ENCODE measurements around the gene OR1M1. TPM values are rescaled to one million over a fixed set of nuclear protein-coding genes. Genes with fewer than 3 reads are reported as not detected.

Gene OR1M1
- total RNA-seq, 1 experiment from 2014 or later, result not detected

- Histone ChIP-seq H3K4me2 (ENCODE audit: low read depth, low read length, poor library complexity, severe bottlenecking) (peak overlapping the region; percentile 93), H3K27ac (ENCODE audit: low read length) (no peak overlapping the region), H4K20me1 (ENCODE audit: insufficient read depth, low read depth, low read length) (no peaks in the 10 kb centered on the region), H3K9me3 (ENCODE audit: low read length) (peaks cover 13% of the 10 kb centered on the region; the same call in 1 of the 2 replicates), H3K9me2 (replicated peaks; ENCODE audit: insufficient read depth, low read length) (no peaks in the 10 kb centered on the region), H3K9ac (ENCODE audit: low read length) (peak overlapping the region; percentile 94), H3K4me1 (ENCODE audit: low read length) (peaks cover 18% of the 10 kb centered on the region), H3K36me3 (ENCODE audit: insufficient read depth, low read length) (peaks cover 36% of the 10 kb centered on the region), H3K27me3 (ENCODE audit: low read length) (no peaks in the 10 kb centered on the region), H3K4me3 (ENCODE audit: low read length) (peak overlapping the region; percentile 88), H2AFZ (ENCODE audit: low read length) (peak overlapping the region; percentile 100), H3K79me2 (ENCODE audit: low read length) (peaks cover 45% of the 10 kb centered on the region)
- no peak for DNase-seq
These were observed 52.8 kb downstream of the OR1M1 start for GRCh38 chr19:9139609-9140158.

- H3K4me3 ChIP-seq (ENCODE audit: low read length), result peak within 1 kb of the TSS; percentile 88
These were observed 53.5 kb downstream of the OR1M1 start, which contains the start of gene ZNF317 for GRCh38 chr19:9140159-9140874. Gene ZNF317 (plus strand): TSS chr19:9140397. CDS start chr19:9156017, 15,620 bp downstream.

GRCh38 chr19:9144920-9145319 lies 58.1 kb downstream of the OR1M1 start:
- no peaks in the 10 kb centered on the region for H3K27me3 ChIP-seq (ENCODE audit: low read length)
- H3K4me2 ChIP-seq (ENCODE audit: low read depth, low read length, poor library complexity, severe bottlenecking), result no peak overlapping the region
- peaks cover 8% of the 10 kb centered on the region for H3K4me1 ChIP-seq (ENCODE audit: low read length)
- H3K9me3 ChIP-seq (ENCODE audit: low read length), result peaks cover 16% of the 10 kb centered on the region; the same call in 1 of the 2 replicates
- no peak for DNase-seq
- no peaks in the 10 kb centered on the region for H3K9me2 ChIP-seq (replicated peaks; ENCODE audit: insufficient read depth, low read length)
- H2AFZ ChIP-seq (ENCODE audit: low read length), result no peak overlapping the region
- peaks cover 97% of the 10 kb centered on the region for H3K79me2 ChIP-seq (ENCODE audit: low read length)
- H4K20me1 ChIP-seq (ENCODE audit: insufficient read depth, low read depth, low read length), result 0 out of 2 replicates have a peak, but pooled peaks cover 19% of the 10 kb centered on the region
- H3K27ac ChIP-seq (ENCODE audit: low read length), result no peak overlapping the region
- no peak overlapping the region for H3K9ac ChIP-seq (ENCODE audit: low read length)
- H3K36me3 ChIP-seq (ENCODE audit: insufficient read depth, low read length), result peaks cover 71% of the 10 kb centered on the region
- H3K4me3 ChIP-seq (ENCODE audit: low read length), result no peak overlapping the region

More at GRCh38 chr19:9140159-9140874, 53.5 kb downstream of the OR1M1 start, which contains the start of gene ZNF317:
- H3K36me3 ChIP-seq (ENCODE audit: insufficient read depth, low read length), result peaks cover 42% of the 10 kb centered on the region
- DNase-seq, result peak; percentile 98
- no peaks in the 10 kb centered on the region for H3K27me3 ChIP-seq (ENCODE audit: low read length)
- H2AFZ ChIP-seq (ENCODE audit: low read length), result peak within 1 kb of the TSS; percentile 100
- H3K4me1 ChIP-seq (ENCODE audit: low read length), result peaks cover 18% of the 10 kb centered on the region
- H3K27ac ChIP-seq (ENCODE audit: low read length), result peak within 1 kb of the TSS; percentile 59
- peaks cover 51% of the 10 kb centered on the region for H3K79me2 ChIP-seq (ENCODE audit: low read length)
- H3K9me3 ChIP-seq (ENCODE audit: low read length), result peaks cover 13% of the 10 kb centered on the region; the same call in 1 of the 2 replicates
- peak within 1 kb of the TSS; percentile 93 for H3K4me2 ChIP-seq (ENCODE audit: low read depth, low read length, poor library complexity, severe bottlenecking)
- no peaks in the 10 kb centered on the region for H3K9me2 ChIP-seq (replicated peaks; ENCODE audit: insufficient read depth, low read length)
- no peaks in the 10 kb centered on the region for H4K20me1 ChIP-seq (ENCODE audit: insufficient read depth, low read depth, low read length)
- peak within 1 kb of the TSS; percentile 94 for H3K9ac ChIP-seq (ENCODE audit: low read length)

Small RNA genes within 50 kb of the gene (small RNA-seq; reads per million reads assigned to genes)
- gene OR1M4P, result not detected

Other genes with a start within 250 kb of the OR1M1 start
- not detected in 2 replicates for gene MUC16, start 76.7 kb upstream of the OR1M1 start, total RNA-seq (2014; rRNA removed; shearing (Covaris generic); ENCODE audit: low replicate concordance)
- gene OR7G2, start 20.4 kb downstream of the OR1M1 start, total RNA-seq (2014; rRNA removed; shearing (Covaris generic); ENCODE audit: low replicate concordance), result not detected in 2 replicates
- gene OR7G1, start 28.7 kb downstream of the OR1M1 start, total RNA-seq (2014; rRNA removed; shearing (Covaris generic); ENCODE audit: low replicate concordance), result not detected in 2 replicates
- gene OR7G3, start 39.9 kb downstream of the OR1M1 start, total RNA-seq (2014; rRNA removed; shearing (Covaris generic); ENCODE audit: low replicate concordance), result not detected in 2 replicates
- 26.6 and 48.1 TPM in 2 replicates for gene ZNF317, start 53.3 kb downstream of the OR1M1 start, total RNA-seq (2014; rRNA removed; shearing (Covaris generic); ENCODE audit: low replicate concordance)
- gene OR7D2, start 91.9 kb downstream of the OR1M1 start, total RNA-seq (2014; rRNA removed; shearing (Covaris generic); ENCODE audit: low replicate concordance), result not detected in 2 replicates
- not detected in 2 replicates for gene OR7D4, start 132.5 kb downstream of the OR1M1 start, total RNA-seq (2014; rRNA removed; shearing (Covaris generic); ENCODE audit: low replicate concordance)
- gene OR7E24, start 163.9 kb downstream of the OR1M1 start, total RNA-seq (2014; rRNA removed; shearing (Covaris generic); ENCODE audit: low replicate concordance), result not detected in 2 replicates
- 6.9 and 14.4 TPM in 2 replicates for gene ZNF699, start 222.8 kb downstream of the OR1M1 start, total RNA-seq (2014; rRNA removed; shearing (Covaris generic); ENCODE audit: low replicate concordance)
- 8.4 and 42.2 TPM in 2 replicates for gene ZNF559, start 237.1 kb downstream of the OR1M1 start, total RNA-seq (2014; rRNA removed; shearing (Covaris generic); ENCODE audit: low replicate concordance)